ENCODE measurements around the gene GPC4.

GPC4 gene

DNA sequence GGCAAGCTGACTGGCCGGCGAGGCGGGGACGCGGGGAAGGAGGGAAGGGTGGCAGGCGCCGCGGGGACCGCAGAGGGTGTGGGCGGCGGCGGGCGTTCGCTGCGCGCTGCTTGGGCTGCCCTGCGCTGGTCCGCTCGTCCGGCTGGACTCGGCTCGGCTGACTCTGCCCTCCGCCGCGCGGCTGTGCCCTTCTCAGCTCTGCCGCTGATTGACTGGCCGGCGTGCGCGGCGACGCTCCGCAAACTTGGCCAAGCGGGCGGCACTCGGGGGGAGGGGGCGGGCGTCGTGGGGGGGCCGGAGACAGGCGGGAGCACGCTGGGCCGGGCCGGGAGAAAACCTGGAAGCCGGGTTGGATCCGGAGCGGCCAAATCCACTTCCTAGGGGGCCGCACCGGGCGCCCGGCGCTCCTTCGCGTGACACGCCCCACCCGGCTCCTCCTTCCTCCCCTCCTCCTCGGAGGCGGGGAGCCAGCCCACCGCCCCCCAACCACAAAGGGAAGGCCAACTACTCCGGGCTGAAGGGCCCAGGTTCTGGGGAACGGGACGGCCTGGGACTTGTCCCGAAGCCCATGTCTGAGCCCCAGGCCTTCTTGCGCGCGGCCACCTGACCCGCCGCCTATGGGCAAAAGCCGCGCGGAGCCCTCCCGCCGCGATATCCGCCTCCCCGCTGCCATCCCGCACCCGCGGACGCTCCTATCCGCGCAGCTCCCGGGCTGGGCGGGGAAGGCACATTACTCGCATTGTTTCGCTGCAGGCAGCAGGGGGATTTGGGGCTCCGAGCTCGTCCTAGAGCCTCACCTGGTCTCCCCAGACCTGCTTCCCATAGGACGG is at the start of gene GPC4:
TSS of gene GPC4 (minus strand) at position 214 of the 830 bp plus-strand sequence. CDS start 524 bp downstream, outside the sequence.
- DNase-seq = no peak

DNA sequence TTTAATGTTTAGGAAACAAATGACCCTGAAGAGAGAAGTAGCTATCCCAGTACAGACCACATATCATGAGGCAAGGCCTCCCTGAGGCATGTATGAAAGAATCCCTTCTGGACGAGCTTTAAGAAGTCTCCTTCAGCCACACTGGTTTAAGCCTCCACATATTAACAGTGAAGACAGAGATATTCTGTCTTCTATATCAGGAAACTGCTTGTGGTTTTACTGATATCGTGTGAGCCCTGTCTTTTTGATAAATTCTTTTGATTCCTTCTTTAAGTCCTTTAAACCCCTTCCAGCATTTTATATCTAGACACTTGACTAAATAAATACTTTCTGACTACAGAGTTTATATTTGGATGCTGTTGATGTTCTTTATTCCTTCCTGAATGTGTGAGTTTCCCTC is 45.9 kb upstream of the GPC4 start:
- DNase-seq = no peak

GRCh38 chrX:133454924-133455323 is 39.6 kb upstream of the GPC4 start:
- no peak for DNase-seq

GRCh38 chrX:133454491-133454914 is 39.2 kb upstream of the GPC4 start:
- DNase-seq = no peak

DNA sequence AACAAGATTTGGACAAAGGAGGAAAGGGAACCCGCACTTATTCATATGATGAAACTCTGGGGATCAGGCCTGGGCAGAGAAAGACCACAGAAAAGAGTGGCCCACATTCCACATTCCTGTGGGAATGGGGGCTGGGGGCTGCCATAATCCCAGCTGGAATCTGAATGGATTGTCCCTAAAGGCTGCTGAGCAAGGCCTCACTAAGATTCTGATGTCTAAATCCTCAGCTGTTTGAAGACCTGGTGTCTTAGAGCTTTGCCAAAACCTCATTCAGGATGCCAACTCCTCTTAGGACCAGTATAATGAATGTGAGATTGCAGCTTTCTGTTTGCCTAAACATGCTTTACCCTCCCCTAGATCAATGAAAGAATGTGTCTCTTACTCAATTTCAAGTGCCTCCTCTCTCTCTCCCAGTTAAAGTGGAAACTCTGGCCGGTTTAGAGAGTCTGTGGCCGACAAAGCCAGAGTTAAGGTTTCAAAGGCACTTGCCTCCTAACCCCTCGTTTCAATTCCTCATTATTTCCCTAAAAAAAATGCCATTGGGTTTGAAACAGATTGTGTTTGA is 33.3 kb upstream of the GPC4 start:
- no peak for DNase-seq

DNA sequence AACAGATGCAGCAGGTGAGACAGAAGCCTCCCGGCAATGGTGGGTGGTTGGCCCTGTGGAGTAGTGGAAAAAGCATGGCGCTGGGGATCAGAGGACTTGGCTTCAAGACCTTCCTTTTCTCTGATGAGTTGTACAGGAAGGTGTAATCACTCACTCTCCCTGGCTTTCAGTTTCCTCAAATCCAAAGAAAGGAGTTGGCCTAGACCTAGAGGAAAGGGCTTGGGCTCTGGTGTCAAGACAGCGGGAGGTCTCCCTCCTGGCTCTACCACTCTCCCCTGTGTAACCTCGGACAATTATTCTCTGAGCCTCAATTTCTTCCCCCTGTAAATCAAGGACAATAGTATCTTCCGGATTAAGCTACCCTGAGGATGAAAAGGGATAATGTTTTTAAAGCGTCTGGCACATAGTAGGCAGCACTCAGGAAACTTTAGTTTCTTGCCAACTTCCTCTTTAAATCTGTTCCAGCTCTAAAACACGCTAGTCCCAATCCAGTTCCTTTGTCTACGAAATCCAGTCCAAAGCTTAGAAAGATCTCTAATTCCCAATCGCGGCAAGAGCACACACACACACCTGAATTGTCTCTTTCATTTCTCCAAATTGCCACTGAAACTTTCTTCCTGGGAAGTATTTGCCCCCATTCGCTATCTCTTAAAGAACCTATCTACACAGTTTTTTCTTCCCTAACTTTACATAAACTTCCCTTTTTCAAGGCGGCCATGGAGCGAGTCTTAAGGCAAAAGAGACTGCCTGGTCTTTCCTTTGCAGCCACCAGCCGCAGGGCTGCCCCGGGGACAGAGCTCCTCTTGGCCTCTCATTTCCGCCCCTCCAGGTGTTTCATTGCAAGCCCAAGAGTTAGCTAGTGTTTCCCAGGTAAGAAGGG is 29.9 kb upstream of the GPC4 start:
- DNase-seq = no peak

DNA sequence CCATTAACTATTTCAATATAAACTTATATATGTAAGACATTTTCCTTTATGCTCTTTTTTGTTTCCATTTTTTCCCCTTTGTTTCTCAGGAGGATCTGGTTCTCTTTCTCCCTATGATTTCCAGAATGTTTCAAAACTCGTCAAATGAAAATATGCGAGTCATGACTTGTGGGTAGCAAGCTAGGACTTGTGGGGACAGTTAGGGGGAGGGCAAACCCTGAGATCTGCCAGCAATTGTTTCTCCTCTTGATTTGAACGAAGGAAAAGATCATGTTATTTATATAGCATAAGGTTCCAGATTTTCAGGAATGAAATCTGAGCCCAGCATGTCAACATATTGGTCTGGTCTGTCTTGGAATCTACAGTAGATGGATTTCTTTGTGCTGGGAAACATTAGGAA is 28.9 kb upstream of the GPC4 start:
- no peak for DNase-seq

GRCh38 chrX:133440797-133441163 is 25.5 kb upstream of the GPC4 start:
- DNase-seq = no peak

- DNase-seq = no peak
Observed at GRCh38 chrX:133440081-133440796, 24.9 kb upstream of the GPC4 start.

- no peak for DNase-seq
Observed at GRCh38 chrX:133437766-133438165, 22.5 kb upstream of the GPC4 start.

GRCh38 chrX:133437356-133437755 is 22.1 kb upstream of the GPC4 start:
- DNase-seq = no peak

DNA sequence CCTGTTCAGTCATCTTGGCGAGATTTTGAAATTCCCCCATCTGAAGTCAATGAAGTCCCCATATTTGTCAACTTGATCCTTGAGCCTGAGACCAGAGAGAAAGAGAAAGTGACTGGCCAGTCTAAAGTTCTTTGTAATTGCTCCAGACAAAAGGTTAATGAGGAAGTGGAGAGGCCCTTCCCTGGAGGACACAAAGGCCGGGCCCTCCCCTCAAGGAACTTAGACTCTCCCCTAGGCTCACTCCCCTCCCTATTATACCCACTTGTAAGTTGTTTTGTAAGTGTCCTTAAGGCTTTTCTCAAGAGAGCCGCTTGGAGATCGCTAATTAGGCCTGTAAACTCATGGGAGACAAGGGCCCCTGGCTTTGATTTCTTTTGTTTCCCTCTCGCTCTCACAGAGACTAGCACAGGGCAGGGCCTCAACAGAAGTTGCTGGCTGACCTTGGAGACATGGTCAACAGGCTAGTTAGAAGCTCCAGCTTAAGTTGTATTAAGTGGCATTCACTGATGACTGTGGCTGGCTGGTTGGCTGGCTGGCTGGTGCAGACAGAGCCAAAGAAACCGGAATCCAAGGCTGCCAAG is 20.3 kb upstream of the GPC4 start:
- DNase-seq = no peak

GRCh38 chrX:133434197-133434820 is 19.0 kb upstream of the GPC4 start:
- no peak for DNase-seq

DNA sequence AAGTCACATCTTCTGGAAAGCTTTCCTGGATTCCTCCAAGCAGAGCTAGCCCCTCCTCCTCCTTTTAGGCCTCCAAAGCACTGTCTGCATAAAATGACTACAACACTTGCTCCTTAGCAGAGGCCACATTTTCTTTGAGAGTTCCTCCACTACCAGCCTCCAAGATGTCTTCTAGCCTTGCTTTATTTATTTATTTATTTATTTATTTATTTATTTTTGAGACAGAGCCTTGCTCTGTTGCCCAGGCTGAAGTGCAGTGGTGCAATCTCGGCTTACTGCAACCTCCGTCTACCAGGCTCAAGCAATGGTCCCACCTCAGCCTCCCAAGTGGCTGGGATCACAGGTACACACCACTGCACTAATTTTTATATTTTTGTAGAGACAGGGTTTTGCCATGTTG is 4.6 kb upstream of the GPC4 start:
- DNase-seq = no peak

DNA sequence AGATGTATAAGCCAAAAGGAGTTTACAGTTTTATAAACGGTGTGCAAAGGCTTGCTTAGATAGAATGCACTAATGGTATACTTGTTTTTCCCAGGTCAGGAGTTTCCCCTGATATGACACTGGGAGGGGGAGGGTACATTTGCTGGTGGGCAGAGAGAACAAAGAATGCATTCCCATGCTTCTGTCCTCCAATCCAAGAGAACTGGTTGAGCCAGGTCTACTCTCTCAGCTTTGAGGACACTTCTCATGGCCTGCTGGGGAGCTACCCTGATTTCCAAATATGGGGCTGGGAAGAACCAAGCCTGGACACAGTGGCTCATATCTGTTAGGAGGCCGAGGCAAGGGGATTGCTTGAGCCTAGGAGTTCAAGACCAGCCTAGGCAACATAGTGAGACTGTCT is 3.3 kb upstream of the GPC4 start:
- no peak for DNase-seq

GRCh38 chrX:133417364-133417763 is 2.1 kb upstream of the GPC4 start:
- no peak for DNase-seq

- peak in 1 of 2 donors; percentile 26 for DNase-seq
Observed at GRCh38 chrX:133414406-133415275, 648 bp downstream of the GPC4 start.

DNA sequence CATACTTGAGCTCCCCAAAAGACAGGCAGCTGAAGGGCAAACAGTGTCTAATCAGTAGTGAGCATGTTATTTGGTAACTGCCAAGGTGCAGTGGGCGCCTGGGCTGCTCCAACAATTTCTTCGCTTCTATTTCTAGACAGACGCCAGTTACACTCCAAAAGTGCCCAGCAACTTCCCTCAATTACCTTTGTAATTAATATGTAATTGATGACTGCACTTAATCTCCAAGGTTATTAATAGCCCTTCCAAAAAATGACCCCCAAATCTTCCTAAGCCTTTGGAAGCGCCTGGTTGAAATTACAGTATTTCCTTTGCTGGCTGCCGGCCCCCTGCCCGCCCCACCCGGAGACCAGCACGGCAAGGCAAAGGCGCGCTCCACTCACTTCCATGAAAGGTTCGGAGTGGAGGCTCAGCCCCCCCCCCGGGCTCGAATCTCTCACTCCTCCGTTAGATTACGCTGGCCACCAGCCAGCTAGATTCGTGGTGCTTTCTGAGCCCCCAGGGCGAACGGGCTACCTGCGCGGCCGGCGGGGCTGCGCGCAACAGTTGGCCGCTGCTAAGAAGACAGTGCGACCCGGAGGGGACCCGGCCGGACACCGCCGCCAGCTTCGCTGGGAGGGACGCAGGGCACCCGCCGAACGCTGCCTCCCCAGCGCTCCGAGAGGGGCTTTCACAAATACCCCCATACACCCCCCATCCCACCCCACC is 1.9 kb downstream of the GPC4 start:
- DNase-seq = no peak

DNA sequence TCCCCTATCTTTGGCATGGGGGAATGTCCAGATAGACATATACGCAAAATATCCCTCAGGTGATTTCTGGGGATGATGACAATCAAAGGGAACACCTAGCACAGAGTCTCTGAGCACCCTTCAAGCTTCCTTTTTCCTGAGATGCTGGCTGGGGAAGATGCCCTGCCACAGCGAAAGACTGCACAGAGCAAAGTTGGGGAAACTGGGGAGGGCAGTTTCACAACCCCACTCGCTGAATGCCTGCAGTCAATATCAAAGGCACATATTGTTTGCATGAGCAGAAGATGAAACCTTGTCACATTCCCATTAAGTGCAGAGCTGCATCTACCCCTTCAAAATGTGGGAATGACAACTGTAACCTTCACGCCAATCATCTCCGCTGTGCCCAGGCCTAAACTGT is 2.6 kb downstream of the GPC4 start:
- DNase-seq = no peak

- DNase-seq = no peak
Observed at GRCh38 chrX:133412246-133412645, 3.0 kb downstream of the GPC4 start.
